ENCODE measurements around the gene PCDHA8. TPM values are rescaled to one million over a fixed set of nuclear protein-coding genes. Genes with fewer than 3 reads are reported as not detected.

PCDHA8 gene
- total and polyA plus RNA-seq, 10 of the 15 experiments (the other 5 are each of a cell fraction or from before 2014, with no cell fraction given), result not detected

GRCh38 chr5:140857177-140857986, 16.4 kb downstream of the PCDHA8 start:
- ChIA-PET CTCF (no interaction called here), POLR2A (no interaction called here), RAD21 (ENCODE audit: unreplicated experiment) (no interaction called here), SMC1A (ENCODE audit: uncharacterized antibody, unreplicated experiment) (no interaction called here)
- no peak for ATAC-seq
- Histone ChIP-seq H3K4me1 (ENCODE audit: control insufficient read depth, insufficient read depth, low read length) (no peaks in the 10 kb centered on the region), H3K36me3 (ENCODE audit: control insufficient read depth in 2 of 2, insufficient read depth in 2 of 2, low read length in 1 of 2) (no peaks in the 10 kb centered on the region), H3K79me2 (ENCODE audit: control insufficient read depth, insufficient read depth, low read length) (no peaks in the 10 kb centered on the region), H3K9me3 (replicated peaks; ENCODE audit: control insufficient read depth, insufficient read depth, low read length) (no peaks in the 10 kb centered on the region; the same call in 2 of the 3 replicates), H2AFZ (ENCODE audit: control insufficient read depth, low read depth, low read length) (no peak overlapping the region), H3K27ac (ENCODE audit: control insufficient read depth, insufficient read depth) (no peak overlapping the region), H3K4me2 (ENCODE audit: control insufficient read depth, insufficient read depth) (no peak overlapping the region), H3K4me3 (no peak overlapping the region), H3K27me3 (replicated peaks in 1 of 2; ENCODE audit: control insufficient read depth in 2 of 2, insufficient read depth in 2 of 2, low read length in 1 of 2) (no peaks in the 10 kb centered on the region), H4K20me1 (ENCODE audit: control insufficient read depth, insufficient read depth) (no peaks in the 10 kb centered on the region), H3K9ac (ENCODE audit: control insufficient read depth, insufficient read depth, low read length) (no peak overlapping the region)
- in situ Hi-C loops (cut with MboI), result no loop called here
- no TSS peak for BruUV-seq (replicated peaks)
- FAIRE-seq, result no peak
- no peak for DNase-seq (ENCODE audit: low read depth, low spot score)
- WGBS (ENCODE audit: insufficient coverage, insufficient replicate concordance, low lambda C conversion rate, missing lambda C conversion rate), result 91% methylated on average over 88 of the region's 94 CpGs
- TF ChIP-seq SMAD5 (IDR thresholded peaks at IDR 0.05; ENCODE audit: low read depth) (no peak), IKZF2 (IDR thresholded peaks at IDR 0.05) (no peak), JUNB (IDR thresholded peaks at IDR 0.05) (no peak), CREB1 (IDR thresholded peaks at IDR 0.05; ENCODE audit: low read depth) (no peak), USF2 (IDR thresholded peaks at IDR 0.05; ENCODE audit: borderline replicate concordance, low read depth, low read length) (no peak), USF1 (IDR thresholded peaks at IDR 0.05; ENCODE audit: borderline replicate concordance, extremely low read length, insufficient read depth, low read depth, low read length) (no peak), RB1 (IDR thresholded peaks at IDR 0.05; ENCODE audit: borderline replicate concordance) (no peak), FOXK2 (IDR thresholded peaks at IDR 0.05) (no peak), ZZZ3 (IDR thresholded peaks at IDR 0.05; ENCODE audit: control insufficient read depth, insufficient read length, low read depth) (no peak), IRF3 (IDR thresholded peaks at IDR 0.05) (no peak), CEBPZ (IDR thresholded peaks at IDR 0.05; ENCODE audit: low read depth, low read length) (no peak), SREBF2 (IDR thresholded peaks at IDR 0.05; ENCODE audit: low read length) (no peak), MTA2 (IDR thresholded peaks at IDR 0.05; ENCODE audit: low read depth) (no peak), DPF2 (IDR thresholded peaks at IDR 0.05) (no peak), NR2F1 (conservative IDR thresholded peaks at IDR 0.05) (no peak)
- intact Hi-C loops (cut with micrococcal nuclease; ENCODE audit: unreplicated experiment), result no loop called here
